ENCODE data around the gene BCL2L12. TPM values are rescaled to one million over a fixed set of nuclear protein-coding genes. Genes with fewer than 3 reads are reported as not detected.
A peak's percentile ranks its signal among the peaks of the same experiment; 100 is the strongest.

The BCL2L12 gene
- total and polyA plus RNA-seq, 2 donors (not counting 3 experiments of a cell fraction or from before 2014, with no cell fraction given) = 49.8 to 58.5 TPM

DNA sequence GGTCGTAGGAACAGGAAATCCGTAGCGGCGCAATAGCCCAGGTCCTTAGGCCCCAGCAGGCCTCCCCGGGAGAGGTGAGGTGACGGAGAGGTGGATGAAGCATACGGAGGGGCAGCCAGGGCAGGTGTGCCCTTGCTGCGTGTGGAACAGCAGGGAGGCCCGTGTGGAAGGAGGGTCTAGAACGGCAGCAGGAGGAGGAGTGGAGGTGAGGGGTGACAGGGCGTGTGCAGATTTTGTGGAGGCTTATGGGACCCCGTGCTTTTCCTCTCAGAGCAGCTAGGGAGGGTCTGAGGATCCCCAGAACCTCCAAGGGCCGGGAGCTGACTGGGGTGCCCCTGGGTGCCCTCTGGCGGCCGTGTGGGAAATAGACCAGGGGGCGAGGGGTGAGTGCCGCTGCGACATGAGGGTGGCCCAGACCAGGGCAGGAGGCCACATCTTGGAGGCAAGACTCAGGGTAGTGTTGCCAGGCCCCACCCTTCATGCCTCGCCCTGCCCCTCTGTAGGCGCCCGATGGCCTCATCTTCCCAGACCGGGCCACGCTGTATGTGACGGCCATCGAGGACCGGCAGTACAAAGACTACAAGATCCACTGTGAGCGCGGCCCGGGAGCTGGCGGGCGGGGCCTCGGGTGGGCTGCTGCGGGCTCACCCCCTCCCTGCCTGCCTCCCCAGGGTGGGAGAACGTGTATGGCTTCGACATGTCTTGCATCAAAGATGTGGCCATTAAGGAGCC, 18.7 kb downstream of the BCL2L12 start:
- H3K79me2 ChIP-seq (ENCODE audit: control insufficient read depth, insufficient read depth, low read length) = peaks cover 26% of the 10 kb centered on the region
- dilution Hi-C loops (cut with MboI; ENCODE audit: extremely low pct_ligation_motif_present, low sequenced_read_pairs) = no loop called here
- intact Hi-C loops (cut with micrococcal nuclease) = no loop called here
- ChIA-PET POLR2A (no interaction called here), CTCF (interaction anchor here (1.4 kb wide), 1 partner anchor 12 kb away, joined by 3 read pairs; no protein-coding TSS in a partner anchor)
- no peaks in the 10 kb centered on the region for H3K9me1 ChIP-seq (replicated peaks; ENCODE audit: control insufficient read depth, extremely low read depth, insufficient read depth, low read length)
- H4K20me1 ChIP-seq (replicated peaks; ENCODE audit: control insufficient read depth, extremely low read depth, insufficient read depth, low read length) = no peaks in the 10 kb centered on the region
- no peak overlapping the region for H3K27ac ChIP-seq (ENCODE audit: insufficient read depth, low read depth, low read length)
- DNase-seq (ENCODE audit: low read depth, low spot score) (no peak), FAIRE-seq (no peak)
- H3K9me3 ChIP-seq (replicated peaks; ENCODE audit: control insufficient read depth, insufficient read depth, low read length) = no peaks in the 10 kb centered on the region
- no peak overlapping the region for H3K4me2 ChIP-seq (ENCODE audit: insufficient read depth, low read length)
- H3K36me3 ChIP-seq (ENCODE audit: control insufficient read depth in 2 of 2, extremely low read depth in 1 of 2, insufficient read depth in 2 of 2, low read length in 2 of 2) = peaks cover 8 to 34% of the 10 kb centered on the region in 2 experiments
- H3K27me3 ChIP-seq (ENCODE audit: control insufficient read depth in 2 of 2, insufficient read depth in 2 of 2, low read length in 2 of 2) = no peaks in the 10 kb centered on the region
- BruUV-seq (replicated peaks) = no TSS peak
- no peak overlapping the region for H2AFZ ChIP-seq (ENCODE audit: low read depth, low read length)
- peaks cover 33% of the 10 kb centered on the region for H3K4me1 ChIP-seq (ENCODE audit: control insufficient read depth, extremely low read depth, insufficient read depth, low read length)
- no peak overlapping the region for H3K9ac ChIP-seq (replicated peaks; ENCODE audit: extremely low read depth, insufficient read depth, low read length)
- H3K4me3 ChIP-seq (replicated peaks in 1 of 3; ENCODE audit: insufficient read depth in 1 of 3, low read depth in 1 of 3, low read length in 3 of 3) = no peak overlapping the region
- TF ChIP-seq MYC (IDR thresholded peaks at IDR 0.05; ENCODE audit: low read depth, low read length) (no peak), GATA2 (IDR thresholded peaks at IDR 0.05; ENCODE audit: insufficient read depth, insufficient read length, low read depth, low read length) (no peak), POLR2AphosphoS5 (IDR thresholded peaks at IDR 0.05; ENCODE audit: insufficient read depth, low read depth, low read length) (no peak), JUN (IDR thresholded peaks at IDR 0.05; ENCODE audit: borderline replicate concordance, insufficient read depth, insufficient read length, low read depth) (no peak)
- TF ChIP-seq, protein P1, sequence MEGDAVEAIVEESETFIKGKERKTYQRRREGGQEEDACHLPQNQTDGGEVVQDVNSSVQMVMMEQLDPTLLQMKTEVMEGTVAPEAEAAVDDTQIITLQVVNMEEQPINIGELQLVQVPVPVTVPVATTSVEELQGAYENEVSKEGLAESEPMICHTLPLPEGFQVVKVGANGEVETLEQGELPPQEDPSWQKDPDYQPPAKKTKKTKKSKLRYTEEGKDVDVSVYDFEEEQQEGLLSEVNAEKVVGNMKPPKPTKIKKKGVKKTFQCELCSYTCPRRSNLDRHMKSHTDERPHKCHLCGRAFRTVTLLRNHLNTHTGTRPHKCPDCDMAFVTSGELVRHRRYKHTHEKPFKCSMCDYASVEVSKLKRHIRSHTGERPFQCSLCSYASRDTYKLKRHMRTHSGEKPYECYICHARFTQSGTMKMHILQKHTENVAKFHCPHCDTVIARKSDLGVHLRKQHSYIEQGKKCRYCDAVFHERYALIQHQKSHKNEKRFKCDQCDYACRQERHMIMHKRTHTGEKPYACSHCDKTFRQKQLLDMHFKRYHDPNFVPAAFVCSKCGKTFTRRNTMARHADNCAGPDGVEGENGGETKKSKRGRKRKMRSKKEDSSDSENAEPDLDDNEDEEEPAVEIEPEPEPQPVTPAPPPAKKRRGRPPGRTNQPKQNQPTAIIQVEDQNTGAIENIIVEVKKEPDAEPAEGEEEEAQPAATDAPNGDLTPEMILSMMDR (IDR thresholded peaks at IDR 0.05; ENCODE audit: extremely low read depth in 1 of 2, insufficient read depth in 1 of 2, low read depth in 1 of 2, low read length in 2 of 2) = peak; percentile 25 to 49

All from endothelial cell of umbilical vein (primary cell).